Measurements from ENCODE around the gene CD37.
"Not testable (repeated sequence)": the region's sequence is repeated elsewhere in the genome, so short reads cannot be mapped to it uniquely, and the experiment has no call there.

DNA sequence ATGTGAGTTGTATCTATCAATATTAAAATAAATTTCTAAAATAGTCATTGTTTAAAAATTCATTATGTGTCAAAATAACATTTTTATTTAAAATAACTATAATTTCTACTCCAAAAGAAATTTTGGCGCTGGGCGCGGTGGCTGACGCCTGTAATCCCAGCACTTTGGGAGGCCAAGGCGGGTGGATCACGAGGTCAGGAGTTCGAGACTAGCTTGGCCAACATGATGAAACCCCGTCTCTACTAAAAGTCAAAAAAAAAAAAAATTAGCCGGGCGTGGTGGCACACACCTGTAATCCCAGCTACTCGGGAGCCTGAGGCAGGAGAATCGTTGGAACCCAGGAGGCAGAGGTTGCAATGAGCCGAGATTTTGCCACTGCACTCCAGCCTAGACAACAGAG lies 9.4 kb upstream of the CD37 start:
- TF ChIP-seq, protein P1, sequence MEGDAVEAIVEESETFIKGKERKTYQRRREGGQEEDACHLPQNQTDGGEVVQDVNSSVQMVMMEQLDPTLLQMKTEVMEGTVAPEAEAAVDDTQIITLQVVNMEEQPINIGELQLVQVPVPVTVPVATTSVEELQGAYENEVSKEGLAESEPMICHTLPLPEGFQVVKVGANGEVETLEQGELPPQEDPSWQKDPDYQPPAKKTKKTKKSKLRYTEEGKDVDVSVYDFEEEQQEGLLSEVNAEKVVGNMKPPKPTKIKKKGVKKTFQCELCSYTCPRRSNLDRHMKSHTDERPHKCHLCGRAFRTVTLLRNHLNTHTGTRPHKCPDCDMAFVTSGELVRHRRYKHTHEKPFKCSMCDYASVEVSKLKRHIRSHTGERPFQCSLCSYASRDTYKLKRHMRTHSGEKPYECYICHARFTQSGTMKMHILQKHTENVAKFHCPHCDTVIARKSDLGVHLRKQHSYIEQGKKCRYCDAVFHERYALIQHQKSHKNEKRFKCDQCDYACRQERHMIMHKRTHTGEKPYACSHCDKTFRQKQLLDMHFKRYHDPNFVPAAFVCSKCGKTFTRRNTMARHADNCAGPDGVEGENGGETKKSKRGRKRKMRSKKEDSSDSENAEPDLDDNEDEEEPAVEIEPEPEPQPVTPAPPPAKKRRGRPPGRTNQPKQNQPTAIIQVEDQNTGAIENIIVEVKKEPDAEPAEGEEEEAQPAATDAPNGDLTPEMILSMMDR (IDR thresholded peaks at IDR 0.05; ENCODE audit: low read depth, low read length, poor library complexity, severe bottlenecking): not testable (repeated sequence)
- TF ChIP-seq EZH2phosphoT487 (IDR thresholded peaks at IDR 0.05; ENCODE audit: borderline replicate concordance, low read length): not testable (repeated sequence)
